PC-9 (cell line): Measurements from ENCODE around the gene DPP10. TPM values are rescaled to one million over a fixed set of nuclear protein-coding genes. Genes with fewer than 3 reads are reported as not detected.

Source experiments
- BruUV-seq: library from RNA; stranded (reverse); fragments of 400-500 nt; replicated peaks from 2 replicates; lab custom pipeline; 2021; lab: Mats Ljungman, UMichigan
- CTCF ChIA-PET: fragments of 300-600 bp; sonication (Branson Sonifier 250); formaldehyde crosslinking; loops from one replicate; lab custom pipeline; 2022; ENCODE audit warnings: antibody characterized with exemption; lab: Charles Lee
- POLR2A ChIA-PET: fragments of 300-600 bp; sonication (Branson Sonifier 250); formaldehyde crosslinking; loops from one replicate; lab custom pipeline; 2022; ENCODE audit warnings: antibody characterized with exemption; ENCODE audit not compliant: unreplicated experiment; lab: Charles Lee
- DNase-seq, 2 experiments: peaks; one replicate each; pipeline versions ENCODE4 v3.0.0 to v3.0.0-alpha.2; 2015 to 2022; ENCODE audit warnings: mixed read lengths in 1 of 2
- H2AFZ ChIP-seq: fragments of 200-600 bp; sonication (generic); 2 replicates; pipeline ENCODE4 v1.8.1; 2017; ENCODE audit warnings: antibody characterized with exemption
- H3F3A ChIP-seq: fragments of 200-600 bp; sonication (generic); 2 replicates; pipeline ENCODE4 v1.8.1; 2017; ENCODE audit warnings: antibody characterized with exemption, mild to moderate bottlenecking, low read depth; ENCODE audit not compliant: insufficient read depth
- H3K27ac ChIP-seq: fragments of 200-600 bp; sonication (generic); 2 replicates; pipeline ENCODE4 v1.6.1; 2016; ENCODE audit warnings: mixed run types
- H3K27me3 ChIP-seq: fragments of 200-600 bp; sonication (generic); 2 replicates; pipeline ENCODE4 v1.6.1; 2016; ENCODE audit warnings: low read depth, mixed run types; ENCODE audit not compliant: insufficient read depth
- H3K36me3 ChIP-seq: fragments of 200-600 bp; sonication (generic); 2 replicates; pipeline ENCODE4 v1.6.1; 2016; ENCODE audit warnings: low read depth, mixed run types
- H3K4me1 ChIP-seq: fragments of 200-600 bp; sonication (generic); replicated peaks from 2 replicates; pipeline ENCODE4 v1.6.1; 2016; ENCODE audit warnings: mixed run types; ENCODE audit not compliant: insufficient read depth
- H3K4me2 ChIP-seq: fragments of 200-600 bp; sonication (generic); 2 replicates; pipeline ENCODE4 v1.6.1; 2017; ENCODE audit warnings: mixed run types
- H3K4me3 ChIP-seq: fragments of 200-600 bp; sonication (generic); 2 replicates; pipeline ENCODE4 v1.6.1; 2016; ENCODE audit warnings: mixed run types
- H3K79me2 ChIP-seq: fragments of 200-600 bp; sonication (generic); 2 replicates; pipeline ENCODE4 v1.6.1; 2017; ENCODE audit warnings: low read depth, mixed run types
- H3K9me2 ChIP-seq: fragments of 200-600 bp; sonication (generic); 2 replicates; pipeline ENCODE4 v1.8.1; 2017; ENCODE audit warnings: mild to moderate bottlenecking; ENCODE audit not compliant: insufficient read depth
- H3K9me3 ChIP-seq: fragments of 200-600 bp; sonication (generic); 2 replicates; pipeline ENCODE4 v1.8.1; 2016; ENCODE audit warnings: low read depth; ENCODE audit not compliant: insufficient read depth
- H4K20me1 ChIP-seq: fragments of 200-600 bp; sonication (generic); 2 replicates; pipeline ENCODE4 v1.8.1; 2017; ENCODE audit not compliant: insufficient read depth
- EZH2 ChIP-seq: fragments of 200-600 bp; sonication (generic); IDR thresholded peaks from 2 replicates; pipeline ENCODE4 v1.8.0; 2017; ENCODE audit warnings: antibody characterized with exemption, low read depth
- intact Hi-C: fragments of 100-400 bp; cut with micrococcal nuclease; formaldehyde crosslinking; loops from one replicate; pipeline ENCODE4 v1.10.0; 2022; ENCODE audit not compliant: unreplicated experiment
- total RNA-seq: library from RNA; stranded (reverse); gene quantifications from 2 replicates; pipeline ENCODE4 v1.2.3, GENCODE V29; 2021
- TF ChIP-seq, protein P1 (sequence below): fragments of 200-600 bp; sonication (generic); conservative IDR thresholded peaks from 2 replicates; pipeline ENCODE4 v1.6.1; 2017; ENCODE audit warnings: mixed run types, antibody characterized with exemption, mild to moderate bottlenecking, moderate library complexity

The DPP10 gene
- total RNA-seq, 1 experiment from 2014 or later, result not detected

DNA sequence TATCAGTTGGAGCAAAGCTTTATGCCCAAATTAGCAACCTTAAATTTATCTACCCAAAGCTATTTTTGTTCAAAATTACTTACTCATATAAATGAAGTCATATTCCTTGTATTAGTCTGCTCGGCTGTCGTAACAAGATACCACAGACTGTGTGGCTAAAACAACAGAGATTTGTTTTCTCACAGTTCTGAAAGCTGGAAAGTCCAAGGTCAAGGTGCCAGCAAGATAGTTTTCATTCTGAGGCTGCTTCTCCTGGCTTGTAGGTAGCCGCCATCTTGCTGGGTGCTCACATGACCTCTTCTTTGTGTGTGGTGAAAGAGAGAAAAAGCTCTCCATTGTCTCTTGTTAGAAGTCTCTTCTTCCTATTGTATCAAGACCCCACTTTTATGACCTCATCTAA, 15.7 kb upstream of the DPP10 start:
- ChIA-PET POLR2A (no interaction called here), CTCF (no interaction called here)
- Histone ChIP-seq H3K27me3 (peaks cover 35% of the 10 kb centered on the region), H4K20me1 (no peaks in the 10 kb centered on the region), H3K4me2 (no peak overlapping the region), H3K4me1 (no peaks in the 10 kb centered on the region), H3K9me2 (no peaks in the 10 kb centered on the region), H3K9me3 (no peaks in the 10 kb centered on the region; the same call in 1 of the 2 replicates), H3K27ac (no peak overlapping the region), H3F3A (no peaks in the 10 kb centered on the region), H3K79me2 (no peaks in the 10 kb centered on the region), H2AFZ (no peak overlapping the region), H3K4me3 (no peak overlapping the region), H3K36me3 (no peaks in the 10 kb centered on the region)
- BruUV-seq, result no TSS peak
- intact Hi-C loops, result no loop called here
- no peak for DNase-seq
- TF ChIP-seq, protein P1, sequence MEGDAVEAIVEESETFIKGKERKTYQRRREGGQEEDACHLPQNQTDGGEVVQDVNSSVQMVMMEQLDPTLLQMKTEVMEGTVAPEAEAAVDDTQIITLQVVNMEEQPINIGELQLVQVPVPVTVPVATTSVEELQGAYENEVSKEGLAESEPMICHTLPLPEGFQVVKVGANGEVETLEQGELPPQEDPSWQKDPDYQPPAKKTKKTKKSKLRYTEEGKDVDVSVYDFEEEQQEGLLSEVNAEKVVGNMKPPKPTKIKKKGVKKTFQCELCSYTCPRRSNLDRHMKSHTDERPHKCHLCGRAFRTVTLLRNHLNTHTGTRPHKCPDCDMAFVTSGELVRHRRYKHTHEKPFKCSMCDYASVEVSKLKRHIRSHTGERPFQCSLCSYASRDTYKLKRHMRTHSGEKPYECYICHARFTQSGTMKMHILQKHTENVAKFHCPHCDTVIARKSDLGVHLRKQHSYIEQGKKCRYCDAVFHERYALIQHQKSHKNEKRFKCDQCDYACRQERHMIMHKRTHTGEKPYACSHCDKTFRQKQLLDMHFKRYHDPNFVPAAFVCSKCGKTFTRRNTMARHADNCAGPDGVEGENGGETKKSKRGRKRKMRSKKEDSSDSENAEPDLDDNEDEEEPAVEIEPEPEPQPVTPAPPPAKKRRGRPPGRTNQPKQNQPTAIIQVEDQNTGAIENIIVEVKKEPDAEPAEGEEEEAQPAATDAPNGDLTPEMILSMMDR, result no peak
- TF ChIP-seq EZH2, result no peak

DNA sequence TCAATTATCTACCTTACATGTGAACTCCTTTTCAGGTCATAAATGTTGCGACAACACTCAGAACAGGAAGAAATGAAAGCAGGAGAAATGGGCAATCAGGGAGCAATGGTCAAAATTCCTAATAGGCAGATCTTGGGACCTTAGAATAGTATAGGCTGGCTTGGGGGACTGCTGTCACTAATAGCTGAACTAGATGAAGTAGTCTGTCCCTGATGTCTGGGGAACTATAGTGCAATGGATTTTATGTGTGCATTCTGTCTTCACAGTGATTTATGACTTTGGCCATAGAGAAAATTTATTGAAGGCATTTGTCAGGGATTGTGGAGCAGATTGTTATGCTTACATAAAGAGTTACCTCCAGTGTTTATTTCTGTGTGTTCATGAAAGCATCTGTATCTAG, 6.1 kb upstream of the DPP10 start:
- Histone ChIP-seq H3K4me3 (no peak overlapping the region), H3K79me2 (no peaks in the 10 kb centered on the region), H2AFZ (no peak overlapping the region), H3K9me3 (no peaks in the 10 kb centered on the region; the same call in 1 of the 2 replicates), H3K4me2 (no peak overlapping the region), H3K4me1 (no peaks in the 10 kb centered on the region), H4K20me1 (no peaks in the 10 kb centered on the region), H3F3A (no peaks in the 10 kb centered on the region), H3K36me3 (no peaks in the 10 kb centered on the region), H3K27me3 (no peaks in the 10 kb centered on the region), H3K27ac (no peak overlapping the region), H3K9me2 (no peaks in the 10 kb centered on the region)
- ChIA-PET CTCF (no interaction called here), POLR2A (no interaction called here)
- intact Hi-C loops, result no loop called here
- no TSS peak for BruUV-seq
- no peak for DNase-seq
- TF ChIP-seq, protein P1, result no peak
- no peak for TF ChIP-seq EZH2

DNA sequence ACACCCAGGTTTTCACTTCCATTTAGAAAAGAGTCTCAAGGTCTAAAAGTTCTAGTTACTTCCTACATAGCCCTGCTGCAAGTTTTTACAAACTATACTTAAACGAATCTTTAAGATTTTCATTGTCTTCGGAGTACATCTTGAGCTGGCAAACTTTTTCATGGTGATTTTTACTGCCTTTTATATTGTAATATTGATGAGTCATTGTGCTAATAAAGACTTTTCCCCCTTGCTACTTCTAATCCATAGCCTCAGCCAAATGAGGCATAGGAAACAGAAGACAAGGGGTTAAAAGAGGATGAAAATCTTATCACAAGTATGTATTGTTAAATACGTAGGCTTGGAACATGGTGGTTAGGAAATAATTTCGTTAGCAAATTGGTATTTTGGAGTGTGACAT, 4.1 kb downstream of the DPP10 start:
- CTCF ChIA-PET, result no interaction called here
- no TSS peak for BruUV-seq
- H3K9me3 ChIP-seq, result no peaks in the 10 kb centered on the region
- no peaks in the 10 kb centered on the region for H3F3A ChIP-seq
- H3K4me3 ChIP-seq, result no peak overlapping the region
- H2AFZ ChIP-seq, result no peak overlapping the region
- TF ChIP-seq, protein P1, result no peak
- TF ChIP-seq EZH2, result no peak
- H3K9me2 ChIP-seq, result no peaks in the 10 kb centered on the region
- intact Hi-C loops, result no loop called here
- H3K4me1 ChIP-seq, result no peaks in the 10 kb centered on the region
- no peaks in the 10 kb centered on the region; the same call in 1 of the 2 replicates for H4K20me1 ChIP-seq
- H3K27ac ChIP-seq, result no peak overlapping the region
- POLR2A ChIA-PET, result no interaction called here
- DNase-seq, result no peak
- H3K79me2 ChIP-seq, result no peaks in the 10 kb centered on the region
- H3K27me3 ChIP-seq, result no peaks in the 10 kb centered on the region
- no peaks in the 10 kb centered on the region for H3K36me3 ChIP-seq
- no peak overlapping the region for H3K4me2 ChIP-seq
